Neuronal stem cell (in vitro differentiated cells): ENCODE data around the gene AURKA.
A peak's percentile ranks its signal among the peaks of the same experiment; 100 is the strongest.

ENCODE experiments used
- DNase-seq: peaks from one replicate; pipeline ENCODE4 v3.0.0-alpha.2; 2013; ENCODE audit warnings: low spot score
- H2AFZ ChIP-seq: one replicate; pipeline ENCODE4 v1.6.1; 2013; ENCODE audit warnings: mild to moderate bottlenecking, low read length, inconsistent platforms
- H2AK5ac ChIP-seq: 2 replicates; pipeline ENCODE4 v1.6.1; 2013; ENCODE audit warnings: low read depth, mild to moderate bottlenecking, inconsistent platforms, low read length, moderate library complexity, mixed read lengths
- H2BK120ac ChIP-seq: 2 replicates; pipeline ENCODE4 v1.6.1; 2013; ENCODE audit warnings: low read depth, mild to moderate bottlenecking, inconsistent platforms, low read length, moderate library complexity, mixed read lengths
- H2BK12ac ChIP-seq: one replicate; pipeline ENCODE4 v1.6.1; 2013; ENCODE audit warnings: low read length, inconsistent platforms
- H2BK15ac ChIP-seq: 2 replicates; pipeline ENCODE4 v1.6.1; 2013; ENCODE audit warnings: mild to moderate bottlenecking, low read length, inconsistent platforms, mixed read lengths
- H2BK5ac ChIP-seq: one replicate; pipeline ENCODE4 v1.6.1; 2013; ENCODE audit warnings: inconsistent platforms, mild to moderate bottlenecking, low read length, moderate library complexity
- H3K14ac ChIP-seq: one replicate; pipeline ENCODE4 v1.6.1; 2013; ENCODE audit warnings: low read length, inconsistent platforms
- H3K18ac ChIP-seq: 2 replicates; pipeline ENCODE4 v1.6.1; 2013; ENCODE audit warnings: low read length, inconsistent platforms
- H3K23ac ChIP-seq: 2 replicates; pipeline ENCODE4 v1.6.1; 2013; ENCODE audit warnings: low read depth, mild to moderate bottlenecking, mixed read lengths, low read length, inconsistent platforms; ENCODE audit not compliant: poor library complexity
- H3K27ac ChIP-seq: replicated peaks from 3 replicates; pipeline ENCODE4 v1.5.1; 2013; ENCODE audit warnings: low read length, inconsistent platforms
- H3K27me3 ChIP-seq, 3 experiments: 2 replicates each; pipeline ENCODE4 v1.6.1; 2013; ENCODE audit warnings: low read length in 3 of 3, mild to moderate bottlenecking in 2 of 3, inconsistent platforms in 1 of 3, low read depth in 1 of 3, mixed read lengths in 1 of 3, moderate library complexity in 1 of 3; ENCODE audit not compliant: control insufficient read depth in 3 of 3, insufficient read depth in 3 of 3
- H3K36me3 ChIP-seq, 2 donors: replicated peaks in 1 of 2; 2 replicates each; pipeline ENCODE4 v1.6.1; 2013; ENCODE audit warnings: low read length in 2 of 2; ENCODE audit not compliant: control insufficient read depth in 2 of 2, insufficient read depth in 2 of 2
- H3K4ac ChIP-seq: 2 replicates; pipeline ENCODE4 v1.6.1; 2013; ENCODE audit warnings: inconsistent platforms, mild to moderate bottlenecking, low read length, moderate library complexity
- H3K4me1 ChIP-seq, 2 donors: 1 replicate in 1 of 2; 2 replicates in 1 of 2; pipeline ENCODE4 v1.6.1; 2013; ENCODE audit warnings: low read length in 2 of 2, low read depth in 1 of 2; ENCODE audit not compliant: control insufficient read depth in 2 of 2, insufficient read depth in 1 of 2
- H3K4me2 ChIP-seq: one replicate; pipeline ENCODE4 v1.6.1; 2013; ENCODE audit warnings: mild to moderate bottlenecking, low read length, inconsistent platforms; ENCODE audit not compliant: insufficient read depth, poor library complexity, severe bottlenecking
- H3K4me3 ChIP-seq, 2 donors: 2 replicates each; pipeline ENCODE4 v1.5.1; 2013; ENCODE audit warnings: low read length in 2 of 2, mild to moderate bottlenecking in 2 of 2, inconsistent platforms in 1 of 2, moderate library complexity in 1 of 2
- H3K79me1 ChIP-seq: one replicate; pipeline ENCODE4 v1.6.1; 2013; ENCODE audit warnings: low read depth, mild to moderate bottlenecking, inconsistent platforms, low read length, moderate library complexity
- H3K9ac ChIP-seq: one replicate; pipeline ENCODE4 v1.6.1; 2013; ENCODE audit warnings: mild to moderate bottlenecking, low read depth, low read length, inconsistent platforms; ENCODE audit not compliant: poor library complexity
- H3K9me3 ChIP-seq, 2 donors: replicated peaks in 1 of 2; 2 replicates each; pipeline versions ENCODE3 to v1.6.1; 2013; ENCODE audit warnings: low read length in 2 of 2, mild to moderate bottlenecking in 2 of 2, inconsistent platforms in 1 of 2, low read depth in 1 of 2, mixed read lengths in 1 of 2, moderate library complexity in 1 of 2; ENCODE audit not compliant: control insufficient read depth in 2 of 2, insufficient read depth in 1 of 2
- H4K8ac ChIP-seq: one replicate; pipeline ENCODE4 v1.6.1; 2013; ENCODE audit warnings: low read depth, mild to moderate bottlenecking, inconsistent platforms, low read length, moderate library complexity
- H4K91ac ChIP-seq: one replicate; pipeline ENCODE4 v1.6.1; 2013; ENCODE audit warnings: low read length, low read depth, mild to moderate bottlenecking, inconsistent platforms; ENCODE audit not compliant: poor library complexity
- WGBS, 2 donors: extraction: QIAGEN DNeasy Blood & Tissue Kit; methylation state at CpG; one replicate each; pipeline ENCODE4 v1.1.7; 2013; ENCODE audit warnings: missing lambda C conversion rate in 2 of 2, mixed read lengths in 1 of 2; ENCODE audit not compliant: insufficient read length in 2 of 2, insufficient replicate concordance in 1 of 2; ENCODE audit errors: extremely low coverage in 2 of 2; 5-methylcytosine and 5-hydroxymethylcytosine counted together

The AURKA gene

DNA sequence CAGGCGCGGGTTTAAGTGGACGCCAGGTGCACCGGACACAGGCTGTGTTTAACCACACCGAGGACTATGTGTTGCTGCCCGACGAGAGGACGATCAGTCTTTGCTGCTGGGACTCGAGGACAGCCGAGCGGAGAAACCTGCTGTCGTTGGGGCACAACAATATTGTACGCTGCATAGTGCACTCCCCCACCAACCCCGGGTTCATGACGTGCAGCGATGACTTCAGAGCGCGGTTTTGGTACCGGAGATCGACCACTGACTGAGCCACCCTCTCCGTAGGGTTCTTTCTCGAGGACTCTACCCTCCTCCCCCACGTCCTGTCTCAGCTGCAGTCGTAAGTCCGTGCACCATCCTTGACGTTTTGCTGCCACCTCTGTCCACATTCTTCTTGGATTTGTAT is 11.4 kb upstream of the AURKA start:
- H4K8ac ChIP-seq = no peak overlapping the region
- H3K9ac ChIP-seq = no peak overlapping the region
- no peak overlapping the region for H4K91ac ChIP-seq
- no peaks in the 10 kb centered on the region for H3K79me1 ChIP-seq
- no peak overlapping the region for H2BK15ac ChIP-seq
- H2BK12ac ChIP-seq = no peak overlapping the region
- no peak overlapping the region for H3K18ac ChIP-seq
- no peak overlapping the region for H2BK5ac ChIP-seq
- no peak overlapping the region for H3K23ac ChIP-seq
- H3K4me3 ChIP-seq = no peak overlapping the region
- no peaks in the 10 kb centered on the region for H3K27me3 ChIP-seq
- H3K36me3 ChIP-seq = peaks cover 35 to 95% of the 10 kb centered on the region in 2 donors
- H3K14ac ChIP-seq = no peak overlapping the region
- H2BK120ac ChIP-seq = no peak overlapping the region
- no CpG with 5 or more reads among the region's 26 CpGs for WGBS, 2 donors
- H3K4me1 ChIP-seq = no peaks in the 10 kb centered on the region
- no peaks in the 10 kb centered on the region for H3K9me3 ChIP-seq
- no peak overlapping the region for H2AK5ac ChIP-seq
- H3K27ac ChIP-seq = no peak overlapping the region
- H2AFZ ChIP-seq = no peak overlapping the region
- no peak overlapping the region for H3K4me2 ChIP-seq
- no peak overlapping the region for H3K4ac ChIP-seq
- DNase-seq = no peak

DNA sequence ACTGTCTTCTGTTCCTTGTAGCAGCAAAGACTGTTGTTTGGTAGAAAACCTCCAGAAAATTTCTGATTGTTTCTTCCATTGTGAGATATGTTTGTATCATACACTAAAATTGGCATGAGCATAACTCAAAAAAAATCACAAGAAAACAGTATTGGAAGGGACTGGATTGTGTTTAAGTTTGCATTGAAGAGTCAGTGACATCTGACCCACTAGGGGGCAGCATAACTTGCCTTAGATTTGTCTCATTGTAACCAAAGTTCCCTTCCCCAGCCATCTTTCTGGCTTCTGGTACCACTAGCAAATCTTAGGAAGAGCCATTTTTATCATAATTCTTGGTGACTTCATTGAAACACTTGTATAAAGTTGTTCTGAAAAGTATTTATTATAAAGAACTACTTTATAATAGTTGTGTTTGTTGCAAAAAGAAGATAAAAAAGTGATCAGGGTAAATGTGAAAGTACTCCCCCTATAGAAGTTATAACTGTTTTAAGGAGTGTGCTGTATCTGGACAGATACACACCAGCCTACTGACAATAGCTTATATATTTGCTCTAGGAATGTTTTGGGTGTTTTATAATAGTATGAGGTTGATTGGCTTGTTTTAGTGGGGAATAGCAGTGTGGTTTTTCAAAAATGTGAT is 8.1 kb upstream of the AURKA start:
- no peak overlapping the region for H3K27ac ChIP-seq
- H3K14ac ChIP-seq = no peak overlapping the region
- H2BK15ac ChIP-seq = no peak overlapping the region
- no peak overlapping the region for H4K8ac ChIP-seq
- H3K23ac ChIP-seq = no peak overlapping the region
- H3K79me1 ChIP-seq = no peaks in the 10 kb centered on the region
- no peak overlapping the region for H3K4me3 ChIP-seq
- no peak overlapping the region for H2BK12ac ChIP-seq
- H3K4me1 ChIP-seq = no peaks in the 10 kb centered on the region
- H3K27me3 ChIP-seq = no peaks in the 10 kb centered on the region
- H2BK120ac ChIP-seq = no peak overlapping the region
- H3K9ac ChIP-seq = no peak overlapping the region
- no peak overlapping the region for H4K91ac ChIP-seq
- no peak overlapping the region for H2AFZ ChIP-seq
- peaks cover 49 to 97% of the 10 kb centered on the region in 2 donors for H3K36me3 ChIP-seq
- H3K9me3 ChIP-seq = no peaks in the 10 kb centered on the region
- H3K4ac ChIP-seq = no peak overlapping the region
- no peak overlapping the region for H2AK5ac ChIP-seq
- H2BK5ac ChIP-seq = no peak overlapping the region
- DNase-seq = peak; percentile 52
- no peak overlapping the region for H3K4me2 ChIP-seq
- no peak overlapping the region for H3K18ac ChIP-seq

DNA sequence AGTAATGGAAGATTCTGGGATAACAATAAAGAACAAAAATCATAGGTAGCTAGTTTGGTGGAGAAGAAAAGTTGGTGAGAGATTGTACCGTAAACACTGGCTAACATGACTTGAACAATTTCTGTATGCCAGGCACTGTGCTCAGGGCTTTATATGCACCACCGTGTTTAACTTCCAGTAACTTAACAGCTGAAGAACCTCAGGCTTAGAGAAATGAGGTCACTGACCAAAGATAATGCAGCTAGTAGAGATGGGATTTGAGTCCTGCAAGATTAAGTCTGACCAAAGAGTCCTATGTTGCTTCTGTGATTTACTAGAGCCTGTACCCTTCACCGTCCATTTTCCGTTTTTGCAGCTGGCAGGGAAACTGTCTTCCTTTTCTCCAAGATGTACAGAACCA is 3.2 kb upstream of the AURKA start:
- no peak overlapping the region for H3K18ac ChIP-seq
- no peak overlapping the region for H2AK5ac ChIP-seq
- H4K8ac ChIP-seq = no peak overlapping the region
- H3K4me2 ChIP-seq = no peak overlapping the region
- no peak for DNase-seq
- H4K91ac ChIP-seq = no peak overlapping the region
- H2BK5ac ChIP-seq = no peak overlapping the region
- no peak overlapping the region for H3K4ac ChIP-seq
- no peaks in the 10 kb centered on the region for H3K9me3 ChIP-seq
- WGBS, 2 donors = no CpG with 5 or more reads among the region's 4 CpGs
- no peaks in the 10 kb centered on the region for H3K27me3 ChIP-seq
- peaks cover 34 to 73% of the 10 kb centered on the region in 2 donors for H3K36me3 ChIP-seq
- H3K79me1 ChIP-seq = peaks cover 3% of the 10 kb centered on the region
- H3K14ac ChIP-seq = no peak overlapping the region
- H3K4me3 ChIP-seq = no peak overlapping the region
- no peak overlapping the region for H2AFZ ChIP-seq
- H3K9ac ChIP-seq = no peak overlapping the region
- H3K27ac ChIP-seq = no peak overlapping the region
- no peak overlapping the region for H2BK15ac ChIP-seq
- H3K4me1 ChIP-seq = peaks cover 5 to 11% of the 10 kb centered on the region in 2 donors
- no peak overlapping the region for H3K23ac ChIP-seq
- H2BK120ac ChIP-seq = no peak overlapping the region
- no peak overlapping the region for H2BK12ac ChIP-seq

DNA sequence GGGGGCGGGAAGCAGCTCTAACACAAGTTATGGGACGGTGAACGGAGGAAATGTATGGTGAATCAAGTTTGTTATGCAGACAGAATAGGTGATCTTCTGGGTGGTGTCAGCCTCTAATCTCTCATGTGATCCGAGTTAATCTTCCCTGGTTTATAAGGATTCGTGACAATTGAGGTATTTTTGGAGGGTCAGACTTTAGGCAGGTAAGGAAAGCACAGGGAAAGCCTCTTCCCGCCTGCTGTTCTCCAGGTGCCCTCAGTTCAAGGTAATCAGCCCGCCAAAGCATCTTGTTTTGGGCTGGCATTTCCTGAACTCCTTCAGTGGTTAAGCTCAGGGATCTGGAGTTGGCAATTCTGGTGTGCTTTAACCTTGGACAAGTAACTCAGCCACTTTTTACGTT is 1.6 kb upstream of the AURKA start:
- Histone ChIP-seq H3K9ac (no peak overlapping the region), H3K4me1 (peaks cover 5 to 11% of the 10 kb centered on the region in 2 donors), H3K9me3 (no peaks in the 10 kb centered on the region), H3K18ac (no peak overlapping the region), H3K27me3 (no peaks in the 10 kb centered on the region), H3K36me3 (peaks cover 34 to 73% of the 10 kb centered on the region in 2 donors), H3K27ac (no peak overlapping the region), H2BK120ac (no peak overlapping the region), H3K4me3 (peak overlapping the region; percentile 34 to 99), H2AFZ (no peak overlapping the region), H3K79me1 (peaks cover 9% of the 10 kb centered on the region), H4K91ac (no peak overlapping the region), H3K4ac (no peak overlapping the region), H2AK5ac (no peak overlapping the region), H2BK5ac (no peak overlapping the region), H3K14ac (no peak overlapping the region), H2BK12ac (no peak overlapping the region), H2BK15ac (no peak overlapping the region), H4K8ac (no peak overlapping the region), H3K23ac (no peak overlapping the region), H3K4me2 (peak overlapping the region; percentile 45)
- no CpG with 5 or more reads among the region's 8 CpGs for WGBS, 2 donors
- no peak for DNase-seq
